Activated B cell treated with CpG ODN at 0.5 μM for 24 hours (primary cell): ENCODE results near the gene PHF5A. TPM values are rescaled to one million over a fixed set of nuclear protein-coding genes. Genes with fewer than 3 reads are reported as not detected.
A peak's percentile ranks its signal among the peaks of the same experiment; 100 is the strongest.

Experiments used
- ATAC-seq: fragments of 200-7000 bp; cut with Tn5 transposase; one replicate; pipeline ENCODE4 v1.10.0; 2021; ENCODE audit warnings: low read depth, mild to moderate bottlenecking, moderate library complexity
- CTCF ChIA-PET: fragments of 350-600 bp; sonication (Branson Sonifier 250); formaldehyde crosslinking; loops from one replicate; lab custom pipeline; 2021; ENCODE audit warnings: antibody characterized with exemption; lab: Charles Lee
- POLR2A ChIA-PET: fragments of 350-600 bp; sonication (Branson Sonifier 250); formaldehyde crosslinking; loops from one replicate; lab custom pipeline; 2021; ENCODE audit warnings: antibody characterized with exemption; lab: Charles Lee
- DNase-seq: peaks from one replicate; pipeline ENCODE4 v3.0.0; 2022
- H3K27ac Mint-ChIP-seq: one replicate; pipeline ENCODE4 v1.8.0; 2020; ENCODE audit warnings: mixed read lengths
- H3K27me3 Mint-ChIP-seq: one replicate; pipeline ENCODE4 v1.8.0; 2021; ENCODE audit warnings: mixed read lengths
- H3K36me3 Mint-ChIP-seq: one replicate; pipeline ENCODE4 v1.8.0; 2021; ENCODE audit warnings: low read depth, mixed read lengths
- H3K4me1 Mint-ChIP-seq: one replicate; pipeline ENCODE4 v1.8.0; 2021; ENCODE audit warnings: mixed read lengths
- H3K4me3 Mint-ChIP-seq: one replicate; pipeline ENCODE4 v1.8.0; 2020; ENCODE audit warnings: mild to moderate bottlenecking, mixed read lengths
- H3K9me3 Mint-ChIP-seq: one replicate; pipeline ENCODE4 v1.8.0; 2020; ENCODE audit warnings: mixed read lengths
- CTCF ChIP-seq: fragments of 200-600 bp; IDR thresholded peaks from one replicate; pipeline ENCODE4 v1.8.0; 2022; ENCODE audit warnings: antibody characterized with exemption, mild to moderate bottlenecking
- intact Hi-C: fragments of 100-400 bp; cut with micrococcal nuclease; formaldehyde crosslinking; loops from one replicate; pipeline ENCODE4 v1.15.1; 2024
- total RNA-seq: library from RNA; stranded (reverse); gene quantifications from 2 replicates; pipeline ENCODE4 v1.2.3, GENCODE V29; 2022

The PHF5A gene
- total RNA-seq, 1 donor from 2014 or later = 54.0 TPM

GRCh38 chr22:41505511-41506220, 37.2 kb upstream of the PHF5A start:
- H3K27me3 Mint-ChIP-seq = no peaks in the 10 kb centered on the region
- ChIA-PET POLR2A (interaction anchor here (0.6 to 4.0 kb wide), 5 partner anchors 27 to 129 kb away, joined by 3 to 48 read pairs (median 5); partner anchors contain the start of gene TOB2), CTCF (interaction anchor here (1.0 to 3.2 kb wide), 3 partner anchors 12 to 102 kb away, joined by 3 to 14 read pairs (median 6); no protein-coding TSS in a partner anchor)
- H3K4me1 Mint-ChIP-seq = peaks cover 29% of the 10 kb centered on the region
- TF ChIP-seq CTCF = no peak
- H3K27ac Mint-ChIP-seq = no peak overlapping the region
- intact Hi-C loops = no loop called here
- H3K36me3 Mint-ChIP-seq = peaks cover 72% of the 10 kb centered on the region
- no peaks in the 10 kb centered on the region for H3K9me3 Mint-ChIP-seq
- no peak overlapping the region for H3K4me3 Mint-ChIP-seq
- ATAC-seq = no peak
- no peak for DNase-seq

GRCh38 chr22:41504816-41505215, 36.3 kb upstream of the PHF5A start:
- CTCF ChIA-PET = interaction anchor here (1.0 to 3.2 kb wide), 2 partner anchors 13 to 102 kb away, joined by 6 to 14 read pairs; no protein-coding TSS in a partner anchor

GRCh38 chr22:41504397-41504796, 35.9 kb upstream of the PHF5A start:
- intact Hi-C loops = no loop called here
- no peak for TF ChIP-seq CTCF
- ChIA-PET POLR2A (interaction anchor here (0.6 to 4.0 kb wide), 5 partner anchors 26 to 117 kb away, joined by 5 to 48 read pairs (median 11); partner anchors contain the start of genes ACO2, DESI1, PHF5A and TOB2), CTCF (interaction anchor here (0.6 to 3.2 kb wide), 2 partner anchors 13 to 101 kb away, joined by 4 to 14 read pairs; no protein-coding TSS in a partner anchor)
- H3K9me3 Mint-ChIP-seq = no peaks in the 10 kb centered on the region
- DNase-seq (no peak), ATAC-seq (peak; percentile 84)
- no peaks in the 10 kb centered on the region for H3K27me3 Mint-ChIP-seq
- H3K4me3 Mint-ChIP-seq = no peak overlapping the region
- H3K4me1 Mint-ChIP-seq = peaks cover 39% of the 10 kb centered on the region
- H3K36me3 Mint-ChIP-seq = peaks cover 71% of the 10 kb centered on the region
- H3K27ac Mint-ChIP-seq = peak overlapping the region; percentile 46

More at GRCh38 chr22:41504816-41505215, 36.3 kb upstream of the PHF5A start:
- POLR2A ChIA-PET = interaction anchor here (0.6 to 4.0 kb wide), 5 partner anchors 26 to 128 kb away, joined by 5 to 48 read pairs (median 11); partner anchors contain the start of genes ACO2, PHF5A and TOB2
- ATAC-seq (no peak), DNase-seq (no peak)
- no peak overlapping the region for H3K27ac Mint-ChIP-seq
- H3K27me3 Mint-ChIP-seq = no peaks in the 10 kb centered on the region
- H3K4me1 Mint-ChIP-seq = peaks cover 35% of the 10 kb centered on the region
- H3K36me3 Mint-ChIP-seq = peaks cover 69% of the 10 kb centered on the region
- TF ChIP-seq CTCF = no peak
- H3K4me3 Mint-ChIP-seq = no peak overlapping the region
- H3K9me3 Mint-ChIP-seq = no peaks in the 10 kb centered on the region
- intact Hi-C loops = no loop called here

- ATAC-seq (peak; percentile 88), DNase-seq (no peak)
- Mint-ChIP-seq H3K27ac (peak overlapping the region; percentile 83), H3K4me3 (no peak overlapping the region), H3K27me3 (no peaks in the 10 kb centered on the region), H3K4me1 (peaks cover 47% of the 10 kb centered on the region), H3K36me3 (peaks cover 59% of the 10 kb centered on the region), H3K9me3 (no peaks in the 10 kb centered on the region)
- POLR2A ChIA-PET = interaction anchor here (0.7 to 4.3 kb wide), 11 partner anchors 19 to 120 kb away, joined by 3 to 86 read pairs (median 9); partner anchors contain the start of genes ACO2, PHF5A and TOB2
- CTCF ChIA-PET = interaction anchor here (0.7 to 4.2 kb wide), 13 partner anchors 10 to 102 kb away, joined by 3 to 91 read pairs (median 7); partner anchors contain the start of genes ACO2, PHF5A and TOB2
- intact Hi-C loops = loop anchor here (1.0 kb wide), 5 partner anchors 22 to 98 kb away; partner anchors contain the start of genes ACO2 and TOB2
- TF ChIP-seq CTCF = no peak
Observed at GRCh38 chr22:41501209-41501608, 32.7 kb upstream of the PHF5A start.
